Nephron progenitor cell (in vitro differentiated cells): ENCODE results near the gene SPRN.

Experiments used
- DNase-seq: peaks from one replicate; pipeline ENCODE4 v3.0.0; 2021
- H3K27ac Mint-ChIP-seq: 2 replicates; pipeline ENCODE4 v1.8.0; 2021; ENCODE audit warnings: mild to moderate bottlenecking, moderate library complexity, mixed read lengths
- H3K27me3 Mint-ChIP-seq: 2 replicates; pipeline ENCODE4 v1.8.0; 2021; ENCODE audit warnings: mild to moderate bottlenecking, low read depth, mixed read lengths; ENCODE audit not compliant: poor library complexity
- H3K36me3 Mint-ChIP-seq: 2 replicates; pipeline ENCODE4 v1.8.0; 2021; ENCODE audit warnings: low read depth, mixed read lengths
- H3K4me1 Mint-ChIP-seq: 2 replicates; pipeline ENCODE4 v1.8.0; 2021; ENCODE audit warnings: mixed read lengths
- H3K4me3 Mint-ChIP-seq: 2 replicates; pipeline ENCODE4 v1.8.0; 2021; ENCODE audit warnings: mild to moderate bottlenecking, moderate library complexity, mixed read lengths
- H3K9me3 Mint-ChIP-seq: 2 replicates; pipeline ENCODE4 v1.8.0; 2021; ENCODE audit warnings: mild to moderate bottlenecking, moderate library complexity, mixed read lengths
- TF ChIP-seq, protein P1 (sequence below): fragments of 200-600 bp; sonication (generic); IDR thresholded peaks from 2 replicates; pipeline ENCODE4 v1.5.0; 2021; ENCODE audit warnings: antibody characterized with exemption

Gene SPRN

GRCh38 chr10:133466683-133467275 is 42.4 kb upstream of the SPRN start:
- TF ChIP-seq, protein P1, sequence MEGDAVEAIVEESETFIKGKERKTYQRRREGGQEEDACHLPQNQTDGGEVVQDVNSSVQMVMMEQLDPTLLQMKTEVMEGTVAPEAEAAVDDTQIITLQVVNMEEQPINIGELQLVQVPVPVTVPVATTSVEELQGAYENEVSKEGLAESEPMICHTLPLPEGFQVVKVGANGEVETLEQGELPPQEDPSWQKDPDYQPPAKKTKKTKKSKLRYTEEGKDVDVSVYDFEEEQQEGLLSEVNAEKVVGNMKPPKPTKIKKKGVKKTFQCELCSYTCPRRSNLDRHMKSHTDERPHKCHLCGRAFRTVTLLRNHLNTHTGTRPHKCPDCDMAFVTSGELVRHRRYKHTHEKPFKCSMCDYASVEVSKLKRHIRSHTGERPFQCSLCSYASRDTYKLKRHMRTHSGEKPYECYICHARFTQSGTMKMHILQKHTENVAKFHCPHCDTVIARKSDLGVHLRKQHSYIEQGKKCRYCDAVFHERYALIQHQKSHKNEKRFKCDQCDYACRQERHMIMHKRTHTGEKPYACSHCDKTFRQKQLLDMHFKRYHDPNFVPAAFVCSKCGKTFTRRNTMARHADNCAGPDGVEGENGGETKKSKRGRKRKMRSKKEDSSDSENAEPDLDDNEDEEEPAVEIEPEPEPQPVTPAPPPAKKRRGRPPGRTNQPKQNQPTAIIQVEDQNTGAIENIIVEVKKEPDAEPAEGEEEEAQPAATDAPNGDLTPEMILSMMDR = no peak
- Mint-ChIP-seq H3K4me1 (no peaks in the 10 kb centered on the region), H3K9me3 (peaks cover 80% of the 10 kb centered on the region), H3K27me3 (peaks cover 8% of the 10 kb centered on the region), H3K27ac (no peak overlapping the region), H3K36me3 (peaks cover 23% of the 10 kb centered on the region), H3K4me3 (no peak overlapping the region)
- DNase-seq = no peak

- no peak for DNase-seq
- TF ChIP-seq, protein P1 = no peak
- Mint-ChIP-seq H3K4me1 (no peaks in the 10 kb centered on the region), H3K27ac (no peak overlapping the region), H3K9me3 (peaks cover 80% of the 10 kb centered on the region), H3K36me3 (peaks cover 29% of the 10 kb centered on the region), H3K4me3 (no peak overlapping the region), H3K27me3 (peaks cover 6% of the 10 kb centered on the region)
These were observed 41.6 kb upstream of the SPRN start for GRCh38 chr10:133465950-133466474.

GRCh38 chr10:133465191-133465949 is 40.9 kb upstream of the SPRN start:
- Mint-ChIP-seq H3K27me3 (peaks cover 6% of the 10 kb centered on the region), H3K36me3 (peaks cover 29% of the 10 kb centered on the region), H3K4me1 (no peaks in the 10 kb centered on the region), H3K27ac (no peak overlapping the region), H3K9me3 (peaks cover 80% of the 10 kb centered on the region), H3K4me3 (no peak overlapping the region)
- TF ChIP-seq, protein P1 = no peak
- DNase-seq = no peak

GRCh38 chr10:133464582-133465031 is 40.2 kb upstream of the SPRN start:
- Mint-ChIP-seq H3K4me3 (no peak overlapping the region), H3K27ac (no peak overlapping the region), H3K9me3 (peaks cover 78% of the 10 kb centered on the region), H3K4me1 (no peaks in the 10 kb centered on the region), H3K27me3 (peaks cover 6% of the 10 kb centered on the region), H3K36me3 (peaks cover 29% of the 10 kb centered on the region)
- DNase-seq = no peak
- TF ChIP-seq, protein P1 = no peak

- Mint-ChIP-seq H3K27ac (no peak overlapping the region), H3K4me3 (no peak overlapping the region), H3K36me3 (peaks cover 26% of the 10 kb centered on the region), H3K9me3 (peaks cover 77% of the 10 kb centered on the region), H3K27me3 (peaks cover 6% of the 10 kb centered on the region), H3K4me1 (no peaks in the 10 kb centered on the region)
- TF ChIP-seq, protein P1 = no peak
- no peak for DNase-seq
These were observed 38.3 kb upstream of the SPRN start for GRCh38 chr10:133462512-133463305.
